Activated naive CD8-positive, alpha-beta T cell (primary cell): Measurements from ENCODE around the gene CAPN11.
"Not testable (repeated sequence)": the region's sequence is repeated elsewhere in the genome, so short reads cannot be mapped to it uniquely, and the experiment has no call there.

Experiments
- H3K27ac Mint-ChIP-seq: one replicate; pipeline ENCODE4 v1.8.0; 2021; ENCODE audit warnings: mixed read lengths
- H3K27me3 Mint-ChIP-seq: one replicate; pipeline ENCODE4 v1.8.0; 2021; ENCODE audit warnings: mixed read lengths
- H3K36me3 Mint-ChIP-seq: one replicate; pipeline ENCODE4 v1.8.0; 2021; ENCODE audit warnings: mixed read lengths
- H3K4me1 Mint-ChIP-seq: one replicate; pipeline ENCODE4 v1.8.0; 2021; ENCODE audit warnings: low read depth, mixed read lengths
- H3K4me3 Mint-ChIP-seq: one replicate; pipeline ENCODE4 v1.8.0; 2021; ENCODE audit warnings: mild to moderate bottlenecking, mixed read lengths
- H3K9me3 Mint-ChIP-seq: one replicate; pipeline ENCODE4 v1.8.0; 2021; ENCODE audit warnings: low read depth, mixed read lengths

Gene CAPN11

DNA sequence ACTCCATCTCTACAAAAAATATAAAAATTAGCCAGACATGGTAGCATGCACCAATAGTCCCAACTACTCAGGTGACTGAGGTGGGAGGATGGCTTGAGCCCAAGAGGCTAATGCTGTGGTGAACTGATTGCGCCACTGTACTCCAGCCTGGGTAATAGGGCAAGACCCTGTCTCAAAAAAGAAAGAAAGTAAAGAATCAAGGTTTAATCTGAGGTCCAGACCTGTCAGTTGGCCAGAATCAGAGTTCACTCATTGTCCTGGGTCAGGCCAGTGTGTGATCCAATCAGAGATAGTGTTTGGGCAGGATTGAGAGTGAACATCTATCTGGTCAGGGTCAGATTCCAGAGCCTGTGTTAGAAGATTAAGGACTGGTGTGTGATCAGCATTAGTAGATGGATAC lies 15.8 kb upstream of the CAPN11 start:
- H3K4me1 Mint-ChIP-seq: no peaks in the 10 kb centered on the region
- no peaks in the 10 kb centered on the region for H3K9me3 Mint-ChIP-seq
- no peak overlapping the region for H3K4me3 Mint-ChIP-seq
- H3K36me3 Mint-ChIP-seq: no peaks in the 10 kb centered on the region
- no peaks in the 10 kb centered on the region for H3K27me3 Mint-ChIP-seq
- no peak overlapping the region for H3K27ac Mint-ChIP-seq

DNA sequence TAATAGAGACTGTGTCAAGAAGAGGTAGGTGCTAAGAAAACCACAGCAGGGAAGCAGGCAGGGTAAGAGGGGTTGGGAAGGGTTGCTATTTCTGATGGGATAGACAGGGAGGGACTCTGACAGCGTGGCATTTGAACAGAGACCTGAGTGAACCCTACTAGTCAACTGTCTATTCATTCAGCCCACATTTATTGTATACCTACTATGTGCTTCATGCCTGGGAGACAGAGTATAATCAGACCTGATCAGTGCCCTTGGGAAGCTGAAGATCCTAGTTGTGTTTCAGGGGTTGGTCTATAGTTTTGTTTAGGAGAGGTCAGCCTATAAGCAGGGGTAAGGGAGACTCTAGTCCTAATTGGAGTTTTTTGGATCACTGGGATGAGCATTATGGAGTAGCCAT lies 14.9 kb upstream of the CAPN11 start:
- Mint-ChIP-seq H3K27me3 (no peaks in the 10 kb centered on the region), H3K27ac (no peak overlapping the region), H3K4me1 (no peaks in the 10 kb centered on the region), H3K9me3 (no peaks in the 10 kb centered on the region), H3K36me3 (no peaks in the 10 kb centered on the region), H3K4me3 (no peak overlapping the region)

DNA sequence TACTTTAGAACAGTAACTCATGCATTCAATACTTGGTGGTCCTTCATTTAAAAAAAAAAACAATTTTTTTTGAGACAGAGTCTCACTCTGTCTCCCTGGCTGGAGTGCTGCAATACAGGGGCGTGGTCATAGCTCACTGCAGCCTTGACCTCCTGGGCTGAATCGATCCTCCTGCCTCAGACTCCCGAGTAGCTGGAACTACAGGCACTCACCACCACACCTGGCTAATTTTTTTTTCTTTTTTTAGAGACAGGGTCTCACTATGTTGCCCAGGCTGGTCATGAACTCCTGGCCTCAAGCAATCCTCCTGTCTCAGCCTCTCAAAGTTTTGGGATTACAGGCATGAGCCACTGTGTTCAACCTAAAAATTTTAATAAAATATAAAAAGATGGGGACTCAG lies 14.1 kb upstream of the CAPN11 start:
- H3K9me3 Mint-ChIP-seq, H3K36me3 Mint-ChIP-seq, H3K27me3 Mint-ChIP-seq, H3K4me3 Mint-ChIP-seq, H3K27ac Mint-ChIP-seq, H3K4me1 Mint-ChIP-seq: not testable (repeated sequence)

DNA sequence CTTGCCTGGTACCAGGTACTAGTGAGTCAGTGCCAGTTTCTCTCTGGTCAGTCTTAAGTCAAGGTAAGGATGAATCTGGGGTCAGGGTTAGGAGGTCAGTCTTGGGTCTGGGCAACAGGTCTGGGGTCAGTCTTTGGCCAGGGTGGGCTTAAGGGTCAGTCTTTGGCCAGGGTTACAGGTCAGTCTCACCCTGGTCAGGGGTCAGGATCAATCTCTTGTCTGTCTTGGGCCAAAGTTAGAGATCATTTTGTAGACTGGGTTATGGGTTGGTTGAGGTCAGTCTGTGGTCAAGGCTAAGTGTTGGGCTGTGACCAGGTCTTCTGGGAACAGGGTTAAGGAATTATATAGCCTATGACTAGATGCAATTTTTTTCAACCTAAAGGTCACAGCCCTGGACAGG lies 12.8 kb upstream of the CAPN11 start:
- H3K27me3 Mint-ChIP-seq: no peaks in the 10 kb centered on the region
- H3K9me3 Mint-ChIP-seq: no peaks in the 10 kb centered on the region
- no peak overlapping the region for H3K27ac Mint-ChIP-seq
- no peak overlapping the region for H3K4me3 Mint-ChIP-seq
- peaks cover 2% of the 10 kb centered on the region for H3K36me3 Mint-ChIP-seq
- H3K4me1 Mint-ChIP-seq: no peaks in the 10 kb centered on the region

DNA sequence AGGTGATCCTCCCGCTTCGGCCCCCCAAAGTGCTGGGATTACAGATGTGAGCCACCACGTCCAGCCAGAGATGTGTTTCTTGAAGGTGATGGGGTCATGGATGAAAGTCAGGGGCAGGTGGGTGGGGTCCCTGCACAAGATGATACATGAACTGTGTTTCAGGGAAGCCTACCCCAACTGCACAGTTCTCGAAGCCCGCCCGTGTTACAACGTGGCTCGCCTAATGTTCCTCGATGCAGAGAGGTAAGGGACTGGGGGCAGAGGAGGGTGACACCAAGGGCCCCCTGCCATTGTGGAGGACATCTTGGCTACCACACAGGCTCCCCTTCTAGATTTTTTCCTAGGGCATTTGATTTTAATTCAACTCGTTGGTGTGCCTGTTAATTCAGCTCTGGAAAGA lies 11.9 kb upstream of the CAPN11 start:
- no peaks in the 10 kb centered on the region for H3K9me3 Mint-ChIP-seq

DNA sequence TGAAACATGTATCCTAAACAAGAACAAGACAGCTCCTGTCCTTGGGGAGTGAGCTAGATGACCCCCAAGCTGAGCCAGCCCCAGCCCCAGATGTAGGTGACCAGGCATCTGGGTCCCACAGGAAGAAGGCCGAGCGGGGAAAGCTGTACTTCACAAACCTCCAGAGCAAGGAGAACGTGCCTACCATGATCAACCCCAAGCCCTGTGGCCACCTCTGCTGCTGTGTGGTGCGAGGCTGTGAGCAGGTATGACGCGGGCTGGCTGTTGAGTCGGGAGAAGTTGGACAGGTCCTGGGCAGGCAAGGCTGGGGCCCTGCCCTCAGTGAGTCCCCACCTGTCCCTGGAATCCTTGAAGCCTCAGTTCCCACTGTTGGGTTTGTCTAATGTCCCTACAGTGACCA lies 11.4 kb upstream of the CAPN11 start:
- H3K27me3 Mint-ChIP-seq: no peaks in the 10 kb centered on the region
- no peak overlapping the region for H3K27ac Mint-ChIP-seq
- H3K36me3 Mint-ChIP-seq: peaks cover 2% of the 10 kb centered on the region
- peaks cover 4% of the 10 kb centered on the region for H3K4me1 Mint-ChIP-seq
- no peaks in the 10 kb centered on the region for H3K9me3 Mint-ChIP-seq
- H3K4me3 Mint-ChIP-seq: no peak overlapping the region

More for the DNA sequence above, 11.9 kb upstream of the CAPN11 start:
- no peaks in the 10 kb centered on the region for H3K27me3 Mint-ChIP-seq
- H3K4me3 Mint-ChIP-seq: no peak overlapping the region
- H3K4me1 Mint-ChIP-seq: peaks cover 3% of the 10 kb centered on the region
- H3K36me3 Mint-ChIP-seq: peaks cover 2% of the 10 kb centered on the region
- H3K27ac Mint-ChIP-seq: no peak overlapping the region

DNA sequence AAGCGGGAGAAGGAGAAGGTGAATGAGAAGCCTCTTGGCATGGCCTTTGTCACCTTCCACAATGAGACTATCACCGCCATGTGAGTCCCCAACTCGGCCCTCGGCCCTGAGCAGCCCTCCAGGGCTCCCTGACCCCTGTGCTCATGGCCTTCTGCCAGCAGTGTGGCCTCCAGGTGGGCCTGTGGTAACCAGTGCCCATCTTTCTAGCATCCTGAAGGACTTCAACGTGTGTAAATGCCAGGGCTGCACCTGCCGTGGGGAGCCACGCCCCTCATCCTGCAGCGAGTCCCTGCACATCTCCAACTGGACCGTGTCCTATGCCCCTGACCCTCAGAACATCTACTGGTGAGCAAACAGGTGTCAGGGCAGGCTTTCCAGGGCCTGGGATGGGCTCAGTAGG lies 10.3 kb upstream of the CAPN11 start:
- Mint-ChIP-seq H3K4me3 (no peak overlapping the region), H3K27ac (no peak overlapping the region), H3K27me3 (no peaks in the 10 kb centered on the region), H3K36me3 (peaks cover 2% of the 10 kb centered on the region), H3K9me3 (no peaks in the 10 kb centered on the region), H3K4me1 (peaks cover 4% of the 10 kb centered on the region)

DNA sequence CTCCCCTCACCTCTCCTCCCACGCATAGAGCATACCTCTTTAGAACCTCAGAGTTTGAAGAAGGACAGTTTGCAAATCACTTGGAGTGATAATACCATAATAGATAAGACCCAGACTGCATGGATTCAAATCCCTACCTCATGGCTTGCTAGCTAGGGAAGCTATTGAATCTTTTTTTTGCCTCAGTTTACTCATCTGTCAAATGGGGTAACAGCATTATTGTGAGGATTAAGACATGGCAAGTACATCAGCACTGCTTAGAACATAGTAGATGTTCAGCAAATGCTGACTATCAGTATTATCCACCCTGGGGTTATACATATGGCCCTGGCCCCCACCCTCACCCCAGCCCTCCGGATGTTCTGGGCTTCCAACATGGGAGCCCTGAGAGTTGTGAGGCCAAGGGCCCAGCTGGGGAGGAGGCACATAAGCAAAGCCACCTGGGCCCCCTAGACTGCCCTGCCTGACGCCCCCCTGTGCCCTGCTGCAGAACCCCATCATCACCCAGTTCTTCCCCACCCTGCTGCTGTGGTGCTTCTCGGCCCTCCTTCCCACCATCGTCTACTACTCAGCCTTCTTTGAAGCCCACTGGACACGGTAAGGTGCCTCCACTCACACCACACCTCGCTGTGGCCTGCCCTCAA lies 9.1 kb upstream of the CAPN11 start:
- H3K36me3 Mint-ChIP-seq: peaks cover 2% of the 10 kb centered on the region
- H3K4me3 Mint-ChIP-seq: no peak overlapping the region
- H3K9me3 Mint-ChIP-seq: no peaks in the 10 kb centered on the region
- H3K27me3 Mint-ChIP-seq: no peaks in the 10 kb centered on the region
- H3K4me1 Mint-ChIP-seq: peaks cover 4% of the 10 kb centered on the region
- H3K27ac Mint-ChIP-seq: no peak overlapping the region

GRCh38 chr6:44150317-44150917 lies 8.2 kb upstream of the CAPN11 start:
- no peaks in the 10 kb centered on the region for H3K9me3 Mint-ChIP-seq
- peaks cover 2% of the 10 kb centered on the region for H3K36me3 Mint-ChIP-seq
- no peak overlapping the region for H3K4me3 Mint-ChIP-seq
- no peak overlapping the region for H3K27ac Mint-ChIP-seq
- H3K27me3 Mint-ChIP-seq: no peaks in the 10 kb centered on the region
- peaks cover 4% of the 10 kb centered on the region for H3K4me1 Mint-ChIP-seq

DNA sequence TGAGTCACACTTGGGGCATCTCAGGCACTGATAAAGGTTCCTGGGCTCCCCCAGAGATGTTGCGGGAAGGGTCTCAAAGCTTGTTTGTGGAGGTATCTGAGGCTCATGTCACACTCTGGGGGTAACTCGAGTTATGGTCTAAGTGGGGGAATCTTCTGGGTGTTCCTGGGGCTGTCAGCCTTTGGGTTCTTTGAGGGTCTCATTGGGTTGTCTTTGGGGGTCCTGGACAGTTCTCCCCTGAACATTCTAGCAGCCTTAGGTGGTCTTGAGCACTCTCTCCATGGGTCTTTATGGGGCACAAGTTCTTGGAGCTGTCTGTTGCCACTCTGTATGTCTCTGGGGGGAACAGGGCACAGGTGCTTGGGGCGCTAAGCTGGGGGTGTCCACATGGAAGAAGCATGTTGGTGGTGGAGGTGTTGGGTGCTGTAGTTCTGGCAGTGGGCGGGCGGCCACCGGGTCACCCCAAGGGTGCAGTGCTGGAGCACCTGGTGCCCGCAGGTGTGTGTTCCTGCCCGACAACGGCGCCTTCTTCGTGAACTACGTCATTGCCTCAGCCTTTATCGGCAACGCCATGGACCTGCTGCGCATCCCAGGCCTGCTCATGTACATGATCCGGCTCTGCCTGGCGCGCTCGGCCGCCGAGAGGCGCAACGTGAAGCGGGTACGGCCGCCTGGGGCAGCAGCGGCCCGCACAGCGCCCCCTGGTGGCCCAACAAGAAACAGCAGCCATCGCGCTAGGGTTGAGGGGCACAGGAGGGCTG lies 7.1 kb upstream of the CAPN11 start:
- Mint-ChIP-seq H3K4me1 (peaks cover 4% of the 10 kb centered on the region), H3K27ac (no peak overlapping the region), H3K36me3 (peaks cover 2% of the 10 kb centered on the region), H3K27me3 (no peaks in the 10 kb centered on the region), H3K4me3 (no peak overlapping the region), H3K9me3 (no peaks in the 10 kb centered on the region)

GRCh38 chr6:44152109-44152461 lies 6.5 kb upstream of the CAPN11 start:
- Mint-ChIP-seq H3K36me3 (peaks cover 2% of the 10 kb centered on the region), H3K27me3 (no peaks in the 10 kb centered on the region), H3K4me3 (no peak overlapping the region), H3K9me3 (no peaks in the 10 kb centered on the region), H3K4me1 (peaks cover 4% of the 10 kb centered on the region), H3K27ac (no peak overlapping the region)

- Mint-ChIP-seq H3K4me3 (no peak overlapping the region), H3K36me3 (peaks cover 2% of the 10 kb centered on the region), H3K27ac (no peak overlapping the region), H3K4me1 (peaks cover 4% of the 10 kb centered on the region), H3K27me3 (no peaks in the 10 kb centered on the region), H3K9me3 (no peaks in the 10 kb centered on the region)
Observed at GRCh38 chr6:44152533-44152932, 6.1 kb upstream of the CAPN11 start.

DNA sequence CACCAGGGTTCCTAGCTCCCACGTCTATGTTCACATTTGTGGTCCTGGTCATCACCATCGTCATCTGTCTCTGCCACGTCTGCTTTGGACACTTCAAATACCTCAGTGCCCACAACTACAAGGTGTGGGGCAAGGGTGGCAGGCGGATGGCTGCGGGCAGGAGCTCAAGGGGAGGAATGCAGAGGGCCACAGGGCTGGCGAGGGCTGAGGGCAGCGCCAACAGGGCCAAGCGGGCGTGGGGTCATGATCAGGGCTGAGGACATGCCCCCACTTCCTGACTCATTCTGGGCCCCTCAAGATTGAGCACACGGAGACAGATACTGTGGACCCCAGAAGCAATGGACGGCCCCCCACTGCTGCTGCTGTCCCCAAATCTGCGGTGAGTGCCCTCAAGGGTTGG lies 4.6 kb upstream of the CAPN11 start:
- no peak overlapping the region for H3K27ac Mint-ChIP-seq
- peaks cover 4% of the 10 kb centered on the region for H3K4me1 Mint-ChIP-seq
- H3K4me3 Mint-ChIP-seq: no peak overlapping the region
- H3K36me3 Mint-ChIP-seq: peaks cover 2% of the 10 kb centered on the region
- no peaks in the 10 kb centered on the region for H3K9me3 Mint-ChIP-seq
- no peaks in the 10 kb centered on the region for H3K27me3 Mint-ChIP-seq

- H3K4me3 Mint-ChIP-seq: no peak overlapping the region
- H3K9me3 Mint-ChIP-seq: no peaks in the 10 kb centered on the region
- no peaks in the 10 kb centered on the region for H3K27me3 Mint-ChIP-seq
- H3K27ac Mint-ChIP-seq: no peak overlapping the region
- H3K36me3 Mint-ChIP-seq: no peaks in the 10 kb centered on the region
- H3K4me1 Mint-ChIP-seq: peaks cover 1% of the 10 kb centered on the region
Observed at GRCh38 chr6:44156494-44157151, 2.0 kb upstream of the CAPN11 start.

DNA sequence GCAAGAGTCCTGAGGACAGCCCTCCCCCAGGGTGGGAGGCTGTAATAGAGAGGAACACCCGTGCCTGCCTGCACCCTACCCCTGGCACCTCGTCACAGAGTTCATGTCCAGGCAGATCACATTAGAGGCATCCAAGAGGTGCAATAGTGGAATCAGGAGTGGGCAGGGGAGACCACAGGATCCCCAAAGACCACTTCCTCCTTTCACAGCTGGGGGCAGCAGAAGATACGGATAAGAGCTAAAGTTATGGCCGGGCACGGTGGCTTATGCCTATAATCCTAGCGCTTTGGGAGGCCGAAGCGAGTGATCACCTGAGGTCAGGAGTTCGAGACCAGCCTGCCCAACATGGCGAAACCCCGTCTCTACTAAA lies 1.5 kb upstream of the CAPN11 start:
- no peak overlapping the region for H3K4me3 Mint-ChIP-seq
- H3K4me1 Mint-ChIP-seq: no peaks in the 10 kb centered on the region
- no peaks in the 10 kb centered on the region for H3K36me3 Mint-ChIP-seq
- no peaks in the 10 kb centered on the region for H3K9me3 Mint-ChIP-seq
- no peaks in the 10 kb centered on the region for H3K27me3 Mint-ChIP-seq
- no peak overlapping the region for H3K27ac Mint-ChIP-seq
